Tibial artery (tissue), 4 donors: ENCODE results near the gene IL1RAPL1.

Experiments used
- DNase-seq, 2 donors: peaks; one replicate each; pipeline ENCODE4 v3.0.0-alpha.2; 2019
- H3K27ac ChIP-seq, 2 donors: fragments of 200-600 bp; sonication (generic) in 1 of 2; 1 replicate in 1 of 2; 2 replicates in 1 of 2; pipeline ENCODE4 v1.5.1; 2018 to 2019; ENCODE audit warnings: mild to moderate bottlenecking in 1 of 2
- H3K27me3 ChIP-seq, 2 donors: fragments of 200-600 bp; sonication (generic) in 1 of 2; one replicate each; pipeline versions ENCODE4 v1.5.1 to v1.6.0; 2016 to 2019
- H3K36me3 ChIP-seq, 3 donors: fragments of 200-600 bp; sonication (generic) in 2 of 3; one replicate each; pipeline ENCODE4 v1.5.1; 2016 to 2019; ENCODE audit warnings: mild to moderate bottlenecking in 2 of 3
- H3K4me1 ChIP-seq, 4 donors: fragments of 200-600 bp; sonication (generic) in 2 of 4; 1 replicate in 3 of 4; 2 replicates in 1 of 4; pipeline ENCODE4 v1.5.1; 2016 to 2019
- H3K4me3 ChIP-seq, 2 donors: fragments of 200-600 bp; sonication (generic) in 1 of 2; 1 replicate in 1 of 2; 2 replicates in 1 of 2; pipeline ENCODE4 v1.5.1; 2018 to 2019; ENCODE audit warnings: mild to moderate bottlenecking in 2 of 2
- H3K9me3 ChIP-seq, 3 donors: fragments of 200-600 bp; sonication (generic) in 1 of 3; one replicate each; pipeline ENCODE4 v1.5.1; 2016 to 2019
- CTCF ChIP-seq, 2 experiments: fragments of 200-600 bp in 1 of 2; fragments of 450-650 bp in 1 of 2; IDR thresholded peaks; one replicate each; pipeline ENCODE4 v1.5.1; 2017 to 2019; ENCODE audit warnings: antibody characterized with exemption in 2 of 2, mild to moderate bottlenecking in 1 of 2, moderate library complexity in 1 of 2
- intact Hi-C: fragments of 100-400 bp; cut with DNase I; formaldehyde crosslinking; loops from one replicate; pipeline ENCODE4 v1.15.0; 2023; ENCODE audit warnings: low total_unique reads

The IL1RAPL1 gene

DNA sequence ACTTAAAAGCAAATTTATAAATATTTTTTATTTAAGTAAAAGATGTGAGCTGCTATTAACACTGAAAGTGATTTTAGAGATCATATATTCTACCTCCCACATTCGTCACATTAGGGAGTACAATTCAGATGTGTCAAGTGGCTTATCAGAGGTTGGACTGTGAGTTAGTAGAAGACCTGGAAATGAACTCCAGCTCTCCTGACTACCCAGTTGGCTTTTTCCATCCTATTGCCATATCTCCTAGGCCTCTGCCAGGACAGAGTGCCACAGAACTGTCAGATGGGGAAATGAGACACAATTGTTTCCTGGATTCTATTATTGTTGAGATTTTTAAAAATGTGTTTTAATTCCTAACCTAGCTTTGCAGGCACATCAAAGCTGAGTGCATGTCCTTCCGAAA is 994.0 kb downstream of the IL1RAPL1 start:
- H3K27me3 ChIP-seq, result no peaks in the 10 kb centered on the region

DNA sequence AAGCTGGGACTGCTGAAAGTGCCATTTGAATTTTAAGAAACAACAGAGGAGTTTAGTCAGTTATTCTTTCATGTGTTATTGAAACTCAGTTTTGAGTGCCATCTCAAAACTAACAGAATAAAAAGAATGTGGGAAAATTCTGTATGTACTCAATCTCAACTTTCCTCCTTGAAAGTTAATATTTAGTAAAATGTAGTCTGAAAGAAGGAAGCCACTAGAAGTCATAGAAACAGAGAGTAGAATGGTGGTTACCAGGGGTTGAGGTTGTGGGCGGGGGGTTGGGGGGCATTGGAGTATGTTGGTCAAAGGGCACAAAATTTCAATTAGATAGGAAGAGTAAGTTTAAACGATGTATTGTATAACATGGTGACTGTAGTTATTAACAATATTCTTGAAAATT is 999.9 kb downstream of the IL1RAPL1 start:
- no peak for TF ChIP-seq CTCF (IDR thresholded peaks at IDR 0.05)
- no peak overlapping the region for H3K27ac ChIP-seq
- intact Hi-C loops, result no loop called here
- no peaks in the 10 kb centered on the region for H3K36me3 ChIP-seq
- no peak for DNase-seq
- no peaks in the 10 kb centered on the region for H3K9me3 ChIP-seq
- H3K4me3 ChIP-seq, result no peak overlapping the region
- H3K27me3 ChIP-seq, result no peaks in the 10 kb centered on the region
- H3K4me1 ChIP-seq, result no peaks in the 10 kb centered on the region

More for the DNA sequence above, 994.0 kb downstream of the IL1RAPL1 start:
- DNase-seq, result no peak
- H3K4me1 ChIP-seq, result no peaks in the 10 kb centered on the region
- no peak overlapping the region for H3K4me3 ChIP-seq
- no peak overlapping the region for H3K27ac ChIP-seq
- intact Hi-C loops, result no loop called here
- H3K9me3 ChIP-seq, result no peaks in the 10 kb centered on the region
- H3K36me3 ChIP-seq, result no peaks in the 10 kb centered on the region
- no peak for TF ChIP-seq CTCF (IDR thresholded peaks at IDR 0.05)

DNA sequence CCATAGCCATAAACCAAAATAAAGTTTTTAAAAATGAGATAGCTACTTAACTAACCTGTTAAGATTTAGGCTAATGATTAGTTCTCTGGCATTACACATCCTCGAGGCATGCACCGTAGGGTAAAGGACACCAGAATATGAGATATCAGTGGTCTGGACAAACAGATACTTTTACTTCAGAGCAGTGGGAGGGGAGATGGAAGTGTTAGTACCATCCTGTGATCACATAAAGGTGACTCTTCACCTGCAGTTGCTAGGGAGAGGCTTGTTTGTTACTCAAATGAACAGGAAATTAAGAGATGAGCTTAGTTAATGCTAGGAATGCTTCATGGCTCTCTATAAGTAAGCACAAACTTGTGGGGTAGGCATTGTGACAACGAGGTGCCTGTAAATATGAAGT is 1003.7 kb downstream of the IL1RAPL1 start:
- Histone ChIP-seq H3K27ac (no peak overlapping the region), H3K27me3 (no peaks in the 10 kb centered on the region), H3K36me3 (no peaks in the 10 kb centered on the region), H3K4me3 (no peak overlapping the region), H3K4me1 (no peaks in the 10 kb centered on the region), H3K9me3 (no peaks in the 10 kb centered on the region)
- no peak for DNase-seq
- intact Hi-C loops, result no loop called here
- no peak for TF ChIP-seq CTCF (IDR thresholded peaks at IDR 0.05)

- TF ChIP-seq CTCF (IDR thresholded peaks at IDR 0.05), result no peak
- Histone ChIP-seq H3K36me3 (no peaks in the 10 kb centered on the region), H3K9me3 (no peaks in the 10 kb centered on the region), H3K4me3 (no peak overlapping the region), H3K27ac (no peak overlapping the region), H3K4me1 (no peaks in the 10 kb centered on the region), H3K27me3 (no peaks in the 10 kb centered on the region)
- intact Hi-C loops, result no loop called here
- no peak for DNase-seq
Measured at GRCh38 chrX:29604381-29604780, 1017.1 kb downstream of the IL1RAPL1 start.

DNA sequence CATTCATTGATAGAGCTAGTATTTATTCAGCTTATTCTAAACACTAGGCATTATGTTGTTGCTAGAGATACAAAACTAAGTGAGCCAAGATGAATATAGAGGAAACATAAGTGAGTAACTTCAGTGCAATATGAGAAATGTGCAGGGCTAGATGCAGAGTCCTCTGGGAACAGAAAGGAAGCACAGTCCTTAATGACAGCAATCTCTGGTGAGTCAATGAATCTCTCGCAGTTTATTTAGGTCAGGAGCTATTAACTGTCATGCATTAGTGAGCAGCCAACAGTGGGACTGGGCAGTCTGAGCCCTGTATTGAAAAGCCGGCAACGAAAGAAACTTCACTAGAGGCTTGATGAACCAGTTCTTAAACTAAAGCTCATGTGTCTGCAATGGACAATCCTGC is 1030.0 kb downstream of the IL1RAPL1 start:
- Histone ChIP-seq H3K36me3 (no peaks in the 10 kb centered on the region), H3K9me3 (no peaks in the 10 kb centered on the region), H3K27ac (no peak overlapping the region), H3K4me3 (no peak overlapping the region), H3K4me1 (no peaks in the 10 kb centered on the region), H3K27me3 (no peaks in the 10 kb centered on the region)
- intact Hi-C loops, result no loop called here
- no peak for DNase-seq
- TF ChIP-seq CTCF (IDR thresholded peaks at IDR 0.05), result no peak

DNA sequence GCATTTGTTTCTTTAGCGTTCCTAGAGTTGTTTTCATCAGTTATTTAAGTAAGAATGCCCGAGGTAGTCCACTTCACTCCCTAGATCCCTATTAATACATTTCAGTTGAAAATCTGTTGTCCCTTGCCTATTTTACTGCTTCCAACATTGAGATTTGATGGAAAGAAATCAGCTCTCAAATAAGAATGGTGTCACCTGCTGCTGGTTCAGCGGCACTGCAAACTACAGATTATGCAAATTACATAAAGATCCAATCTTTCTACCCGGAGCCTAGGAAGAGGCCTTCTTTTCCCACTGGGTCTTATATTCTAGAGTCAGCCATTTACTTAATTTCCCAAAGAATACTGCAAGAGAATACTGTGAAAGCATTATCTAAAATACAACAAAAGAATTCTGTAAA is 1030.5 kb downstream of the IL1RAPL1 start:
- TF ChIP-seq CTCF (IDR thresholded peaks at IDR 0.05), result no peak
- DNase-seq, result no peak

More for the DNA sequence above, 1030.5 kb downstream of the IL1RAPL1 start:
- Histone ChIP-seq H3K36me3 (no peaks in the 10 kb centered on the region), H3K4me3 (no peak overlapping the region), H3K4me1 (no peaks in the 10 kb centered on the region), H3K9me3 (no peaks in the 10 kb centered on the region), H3K27ac (no peak overlapping the region), H3K27me3 (no peaks in the 10 kb centered on the region)
- intact Hi-C loops, result no loop called here
